Stimulated activated naive CD8-positive, alpha-beta T cell treated with anti-CD3 and anti-CD28 coated beads, Interleukin-15, Interleukin-2, amounts not matched to agents 100 ng/mL and 50 ng/mL, for 24 hours (primary cell): Measurements from ENCODE around the gene SLC25A22.

ENCODE experiments used
- H3K27ac Mint-ChIP-seq: one replicate; pipeline ENCODE4 v1.8.0; 2021; ENCODE audit warnings: mild to moderate bottlenecking, mixed read lengths
- H3K27me3 Mint-ChIP-seq: one replicate; pipeline ENCODE4 v1.8.0; 2021; ENCODE audit warnings: mixed read lengths
- H3K36me3 Mint-ChIP-seq: one replicate; pipeline ENCODE4 v1.8.0; 2021; ENCODE audit warnings: low read depth, mixed read lengths
- H3K4me1 Mint-ChIP-seq: one replicate; pipeline ENCODE4 v1.8.0; 2021; ENCODE audit warnings: low read depth, mixed read lengths
- H3K4me3 Mint-ChIP-seq: one replicate; pipeline ENCODE4 v1.8.0; 2021; ENCODE audit warnings: mild to moderate bottlenecking, mixed read lengths
- H3K9me3 Mint-ChIP-seq: one replicate; pipeline ENCODE4 v1.8.0; 2021; ENCODE audit warnings: mixed read lengths

Gene SLC25A22

DNA sequence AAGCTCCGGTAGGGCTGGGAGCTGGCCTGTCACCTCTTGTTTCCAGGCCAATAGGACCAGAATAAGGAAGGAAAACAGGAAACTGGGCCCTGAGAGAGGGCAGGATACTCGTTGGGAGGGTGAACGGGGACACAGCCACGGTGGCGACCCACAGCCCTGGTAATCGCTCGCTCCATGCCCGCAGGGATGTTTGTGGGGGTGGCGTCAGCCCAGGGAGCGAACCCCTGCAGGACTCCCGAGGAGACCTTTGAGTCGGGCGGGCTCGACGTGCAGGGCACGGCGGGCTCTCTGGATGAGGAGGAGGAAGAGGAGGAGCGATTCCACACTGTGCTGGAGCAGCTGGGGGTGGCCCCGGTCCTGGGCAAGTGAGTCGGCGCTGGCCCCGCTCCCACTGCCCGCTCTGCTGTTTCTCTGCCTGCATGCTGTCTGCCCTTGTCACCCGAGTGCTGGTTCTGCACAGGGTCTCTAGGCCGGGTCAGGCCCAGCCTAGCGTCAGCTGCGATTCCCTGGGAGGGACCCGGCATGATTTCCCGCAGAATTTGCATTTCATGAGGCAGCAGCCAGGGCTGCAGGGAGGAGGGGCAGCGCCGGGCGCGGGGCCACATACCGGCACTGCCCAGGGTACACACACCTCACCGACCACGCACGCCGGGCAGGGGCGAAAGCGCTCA, 31.2 kb upstream of the SLC25A22 start:
- Mint-ChIP-seq H3K4me3 (peak overlapping the region; percentile 43), H3K4me1 (peaks cover 39% of the 10 kb centered on the region), H3K36me3 (peaks cover 6% of the 10 kb centered on the region), H3K27ac (no peak overlapping the region), H3K9me3 (no peaks in the 10 kb centered on the region), H3K27me3 (peaks cover 31% of the 10 kb centered on the region)

DNA sequence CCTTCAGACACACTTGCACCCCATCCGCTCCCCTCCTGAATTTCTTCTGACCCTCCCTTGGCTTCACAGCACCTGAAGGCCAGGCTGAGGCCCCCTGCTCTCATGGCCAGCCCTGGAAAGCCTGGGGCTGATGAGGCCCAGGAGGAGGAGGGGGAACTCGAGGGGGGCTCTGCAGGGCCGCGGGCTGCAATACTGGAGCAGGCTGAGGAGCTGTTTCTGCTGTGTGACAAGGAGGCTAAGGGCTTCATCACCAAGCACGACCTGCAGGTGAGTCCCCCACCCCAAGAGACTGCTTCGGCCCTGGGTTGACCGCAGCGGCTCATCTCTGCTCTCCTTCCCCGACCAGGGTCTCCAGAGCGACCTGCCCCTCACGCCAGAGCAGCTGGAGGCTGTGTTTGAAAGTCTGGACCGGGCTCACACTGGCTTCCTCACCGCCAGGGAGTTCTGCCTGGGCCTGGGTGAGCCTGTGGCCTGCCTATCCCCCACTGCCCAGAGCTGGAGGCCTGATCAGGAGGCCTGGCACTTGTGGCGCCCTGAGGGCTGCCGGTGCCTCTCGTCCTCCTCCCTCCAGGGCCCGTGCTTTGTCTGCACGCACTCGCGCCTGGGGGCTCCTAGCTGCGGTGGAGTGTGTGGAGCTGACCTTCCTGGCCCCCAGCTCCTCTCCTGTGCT, 30.6 kb upstream of the SLC25A22 start:
- H3K9me3 Mint-ChIP-seq = no peaks in the 10 kb centered on the region
- H3K27me3 Mint-ChIP-seq = peaks cover 31% of the 10 kb centered on the region
- H3K4me3 Mint-ChIP-seq = peak overlapping the region; percentile 43
- peaks cover 32% of the 10 kb centered on the region for H3K4me1 Mint-ChIP-seq
- no peak overlapping the region for H3K27ac Mint-ChIP-seq
- H3K36me3 Mint-ChIP-seq = peaks cover 6% of the 10 kb centered on the region

DNA sequence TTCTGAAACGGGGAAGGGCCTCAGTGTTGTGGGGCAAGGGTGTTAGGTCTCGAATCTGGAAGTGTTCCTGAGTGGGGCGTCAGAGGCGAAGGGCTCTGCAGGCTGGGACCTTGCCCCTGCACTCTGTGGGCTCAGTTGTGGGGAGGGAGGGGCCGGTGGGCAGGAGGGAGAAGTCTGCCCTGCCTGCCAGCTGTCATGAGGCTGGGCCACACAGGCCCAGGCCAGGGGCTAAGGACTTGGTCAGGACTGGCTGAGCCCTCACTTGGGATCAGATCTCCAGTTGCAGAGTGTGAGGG, 29.8 kb upstream of the SLC25A22 start, which contains the start of gene CRACR2B:
Gene CRACR2B, plus strand, starts transcription at position 23 of the 296 bp plus-strand sequence. CDS start 689 bp downstream, outside the sequence.
- Mint-ChIP-seq H3K4me1 (peaks cover 30% of the 10 kb centered on the region), H3K4me3 (peak within 1 kb of the TSS; percentile 64), H3K27ac (peak within 1 kb of the TSS; percentile 11), H3K36me3 (peaks cover 6% of the 10 kb centered on the region), H3K9me3 (no peaks in the 10 kb centered on the region), H3K27me3 (peaks cover 31% of the 10 kb centered on the region)

DNA sequence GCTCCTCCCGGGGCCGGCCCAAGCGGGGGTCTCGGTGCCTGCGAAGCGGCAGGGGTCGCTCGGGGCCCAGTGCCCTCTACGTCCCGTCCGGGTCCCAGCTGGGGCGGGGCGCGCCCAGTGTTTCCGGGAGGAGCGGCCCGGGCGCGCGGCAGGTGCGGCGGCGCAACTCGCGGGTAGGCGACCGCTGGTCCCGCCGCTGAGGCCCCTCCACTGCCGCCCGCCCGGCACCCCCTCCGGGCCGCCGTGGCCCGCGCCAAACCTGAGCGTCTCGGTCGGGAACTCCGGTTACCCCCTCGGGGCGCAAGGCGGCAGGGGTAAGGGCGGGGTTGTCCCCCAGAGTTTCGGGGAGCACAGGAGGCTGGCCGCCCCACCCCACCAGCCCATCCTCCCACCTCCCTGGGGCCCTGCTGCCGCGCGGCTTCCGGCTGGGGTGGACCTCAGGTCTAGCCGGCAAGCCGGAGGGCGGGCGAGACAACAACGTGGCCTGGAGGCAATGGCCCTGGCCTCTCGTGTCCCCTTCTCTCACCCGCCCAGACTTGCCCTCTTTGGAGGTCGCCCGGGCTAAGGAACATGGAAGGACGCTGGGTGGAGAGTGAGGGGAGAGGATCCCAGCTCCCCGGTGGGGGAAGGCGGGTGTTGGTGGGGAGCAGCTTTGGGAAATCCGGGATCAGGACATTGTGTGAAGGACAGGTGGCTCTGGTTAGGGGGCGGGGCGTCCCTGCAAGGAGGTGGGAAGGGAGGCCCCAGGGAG, 29.2 kb upstream of the SLC25A22 start:
- H3K27ac Mint-ChIP-seq = peak overlapping the region; percentile 11
- H3K27me3 Mint-ChIP-seq = peaks cover 31% of the 10 kb centered on the region
- H3K36me3 Mint-ChIP-seq = peaks cover 6% of the 10 kb centered on the region
- H3K4me1 Mint-ChIP-seq = peaks cover 30% of the 10 kb centered on the region
- H3K4me3 Mint-ChIP-seq = peak overlapping the region; percentile 60
- H3K9me3 Mint-ChIP-seq = no peaks in the 10 kb centered on the region

DNA sequence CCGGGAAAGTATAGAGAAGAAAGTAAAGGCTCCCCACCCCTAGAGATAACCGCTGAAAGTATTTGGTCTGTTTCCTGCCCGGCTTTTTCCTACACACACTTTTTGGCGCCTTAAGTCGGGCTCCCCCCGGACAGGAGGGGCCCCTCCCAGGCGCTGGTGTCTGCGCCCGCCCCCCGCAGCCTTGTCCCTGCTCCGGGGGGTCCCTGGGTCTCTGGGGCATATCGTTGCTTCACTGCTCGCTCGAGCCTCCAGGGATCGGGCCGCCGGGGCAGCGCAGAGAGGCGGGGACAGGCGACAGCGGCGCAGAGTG, 28.7 kb upstream of the SLC25A22 start:
- Mint-ChIP-seq H3K4me1 (peaks cover 30% of the 10 kb centered on the region), H3K4me3 (peak overlapping the region; percentile 64), H3K36me3 (peaks cover 6% of the 10 kb centered on the region), H3K27me3 (peaks cover 29% of the 10 kb centered on the region), H3K9me3 (no peaks in the 10 kb centered on the region), H3K27ac (no peak overlapping the region)

DNA sequence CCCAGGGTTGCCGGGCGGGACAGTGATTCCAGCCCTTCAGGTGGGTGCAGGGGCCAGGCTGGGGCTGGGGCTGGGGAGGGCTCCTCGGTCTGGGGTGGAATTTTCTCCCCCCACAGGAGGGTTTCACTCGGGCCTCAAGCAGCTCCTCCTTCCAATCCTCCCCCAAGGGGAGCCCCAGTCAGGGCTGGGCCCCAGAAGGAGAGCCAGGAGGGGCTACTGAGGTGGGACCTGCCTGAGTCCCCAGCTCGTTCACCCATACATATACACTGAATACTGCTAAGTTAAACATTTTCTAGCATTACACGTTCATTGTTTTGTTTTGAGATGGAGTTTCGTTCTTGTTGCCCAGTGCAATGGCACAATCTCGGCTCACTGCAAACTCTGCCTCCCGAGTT, 28.1 kb upstream of the SLC25A22 start:
- Mint-ChIP-seq H3K4me3 (peak overlapping the region; percentile 64), H3K27ac (no peak overlapping the region), H3K9me3 (no peaks in the 10 kb centered on the region), H3K27me3 (peaks cover 25% of the 10 kb centered on the region), H3K36me3 (peaks cover 6% of the 10 kb centered on the region), H3K4me1 (peaks cover 29% of the 10 kb centered on the region)

DNA sequence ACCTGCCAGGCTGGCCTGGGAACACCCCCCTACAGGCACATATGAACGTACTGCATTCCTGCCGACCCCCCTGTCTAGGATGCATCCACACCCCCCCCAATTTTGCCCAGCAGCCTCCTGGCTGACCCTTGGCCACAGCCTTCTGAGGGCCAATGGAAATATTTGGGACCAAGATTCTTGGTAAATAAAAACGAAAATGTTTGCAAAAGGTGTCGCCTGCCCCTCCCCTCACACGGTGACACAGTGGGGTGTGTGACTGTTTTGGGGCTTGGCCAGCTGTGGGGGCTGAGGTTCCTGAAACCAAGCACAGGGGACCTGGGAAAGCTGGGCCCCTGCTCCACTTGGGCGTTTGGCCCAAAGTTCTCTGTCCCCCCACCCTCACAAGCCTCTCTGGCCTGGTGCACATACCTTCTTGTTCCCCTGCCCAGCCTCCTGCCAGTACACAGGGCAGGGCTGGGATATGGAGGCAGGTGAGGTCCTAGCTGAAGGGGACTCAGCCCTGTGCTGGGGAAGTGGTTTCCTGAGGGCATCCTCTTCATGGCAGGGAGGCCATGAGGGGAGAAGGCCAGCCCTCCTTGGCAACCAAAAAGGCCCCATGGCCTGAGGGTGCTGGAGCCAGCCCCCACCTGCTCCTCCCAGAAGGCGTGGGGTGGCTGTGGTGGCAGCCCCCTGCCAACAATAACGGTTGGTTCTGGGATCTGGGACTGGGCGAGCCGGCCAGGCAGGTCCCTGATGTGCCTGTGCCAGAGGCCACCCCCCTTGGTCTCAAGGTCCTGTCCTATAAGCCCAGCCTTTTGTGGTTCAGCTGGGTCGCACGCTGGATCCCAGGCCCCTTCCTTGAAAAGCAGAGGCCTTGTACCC, 27.5 kb upstream of the SLC25A22 start:
- peaks cover 23% of the 10 kb centered on the region for H3K27me3 Mint-ChIP-seq
- H3K4me3 Mint-ChIP-seq = no peak overlapping the region
- H3K36me3 Mint-ChIP-seq = peaks cover 6% of the 10 kb centered on the region
- peaks cover 32% of the 10 kb centered on the region for H3K4me1 Mint-ChIP-seq
- no peak overlapping the region for H3K27ac Mint-ChIP-seq
- no peaks in the 10 kb centered on the region for H3K9me3 Mint-ChIP-seq

DNA sequence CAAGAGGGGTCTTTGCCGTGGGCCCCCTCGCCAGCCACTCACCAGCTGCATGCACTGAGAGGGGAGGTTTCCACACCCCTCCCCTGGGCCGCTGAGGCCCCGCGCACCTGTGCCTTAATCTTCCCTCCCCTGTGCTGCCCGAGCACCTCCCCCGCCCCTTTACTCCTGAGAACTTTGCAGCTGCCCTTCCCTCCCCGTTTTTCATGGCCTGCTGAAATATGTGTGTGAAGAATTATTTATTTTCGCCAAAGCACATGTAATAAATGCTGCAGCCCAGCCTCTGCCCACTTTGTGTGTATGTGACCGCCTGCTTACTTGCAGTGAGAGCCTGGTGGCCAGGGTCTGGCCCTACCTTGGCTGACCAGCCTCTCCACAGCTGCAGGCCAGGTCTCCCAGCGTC, 26.9 kb upstream of the SLC25A22 start:
- Mint-ChIP-seq H3K4me3 (no peak overlapping the region), H3K27me3 (peaks cover 23% of the 10 kb centered on the region), H3K4me1 (peaks cover 35% of the 10 kb centered on the region), H3K36me3 (peaks cover 6% of the 10 kb centered on the region), H3K9me3 (no peaks in the 10 kb centered on the region), H3K27ac (no peak overlapping the region)

DNA sequence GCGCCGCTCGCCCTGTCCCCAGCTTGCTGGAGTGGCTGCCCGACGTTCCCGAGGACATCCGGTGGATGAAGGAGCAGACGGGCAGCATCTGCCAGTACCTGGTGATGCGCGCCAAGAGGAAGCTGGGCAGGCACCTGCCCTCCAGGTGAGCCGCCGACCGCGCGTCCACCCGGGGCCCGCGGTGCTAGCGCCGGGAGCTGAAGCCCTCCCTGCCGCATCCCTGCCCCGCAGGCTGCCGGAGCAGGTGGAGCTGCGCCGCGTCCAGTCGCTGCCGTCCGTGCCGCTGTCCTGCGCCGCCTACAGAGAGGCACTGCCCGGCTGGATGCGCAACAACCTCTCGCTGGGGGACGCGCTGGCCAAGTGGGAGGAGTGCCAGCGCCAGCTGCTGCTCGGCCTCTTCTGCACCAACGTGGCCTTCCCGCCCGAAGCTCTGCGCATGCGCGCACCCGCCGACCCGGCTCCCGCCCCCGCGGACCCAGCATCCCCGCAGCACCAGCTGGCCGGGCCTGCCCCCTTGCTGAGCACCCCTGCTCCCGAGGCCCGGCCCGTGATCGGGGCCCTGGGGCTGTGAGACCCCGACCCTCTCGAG, 26.3 kb upstream of the SLC25A22 start:
- H3K27me3 Mint-ChIP-seq = peaks cover 20% of the 10 kb centered on the region
- peaks cover 6% of the 10 kb centered on the region for H3K36me3 Mint-ChIP-seq
- H3K9me3 Mint-ChIP-seq = no peaks in the 10 kb centered on the region
- no peak overlapping the region for H3K27ac Mint-ChIP-seq
- H3K4me1 Mint-ChIP-seq = peaks cover 31% of the 10 kb centered on the region
- no peak overlapping the region for H3K4me3 Mint-ChIP-seq

DNA sequence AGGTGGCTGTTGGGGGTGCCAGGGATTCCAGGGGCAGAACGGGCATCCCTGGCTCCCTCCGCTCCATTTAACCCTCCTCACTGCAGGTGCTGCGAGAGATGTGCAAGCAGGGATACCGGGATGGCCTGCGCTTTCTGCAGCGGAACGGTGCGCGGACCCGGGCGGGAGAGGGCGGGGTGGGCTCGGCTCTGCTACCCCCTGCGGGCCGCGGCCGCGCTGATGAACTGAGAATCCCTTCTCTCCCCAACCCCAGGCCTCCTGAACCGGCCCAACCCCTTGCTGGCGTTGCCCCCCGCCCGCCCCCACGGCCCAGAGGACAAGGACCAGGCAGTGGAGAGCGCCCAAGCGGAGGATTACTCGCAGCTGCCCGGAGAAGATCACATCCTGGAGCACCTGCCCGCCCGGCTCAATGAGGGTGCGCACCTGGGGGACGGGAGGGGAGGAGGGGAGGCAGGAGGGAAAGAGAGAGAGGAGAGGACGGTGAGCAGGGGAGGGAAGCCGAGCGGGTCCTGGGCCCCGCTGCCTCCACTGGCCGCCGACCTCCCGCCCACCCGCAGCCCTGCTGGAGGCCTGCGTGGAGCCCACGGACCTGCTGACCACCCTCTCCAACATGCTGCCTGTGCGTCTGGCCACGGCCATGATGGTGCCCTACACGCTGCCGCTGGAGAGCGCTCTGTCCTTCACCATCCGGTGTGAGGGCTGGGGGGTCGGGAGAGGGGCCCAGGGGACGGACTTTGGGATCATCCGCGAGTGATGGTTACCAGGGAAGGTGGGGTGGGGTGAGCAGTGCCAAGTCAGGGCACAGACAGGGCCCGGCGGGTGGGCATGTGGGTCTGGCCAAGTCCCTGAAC, 25.6 kb upstream of the SLC25A22 start:
- Mint-ChIP-seq H3K4me1 (peaks cover 26% of the 10 kb centered on the region), H3K9me3 (no peaks in the 10 kb centered on the region), H3K36me3 (peaks cover 6% of the 10 kb centered on the region), H3K27me3 (peaks cover 12% of the 10 kb centered on the region), H3K4me3 (no peak overlapping the region), H3K27ac (no peak overlapping the region)

DNA sequence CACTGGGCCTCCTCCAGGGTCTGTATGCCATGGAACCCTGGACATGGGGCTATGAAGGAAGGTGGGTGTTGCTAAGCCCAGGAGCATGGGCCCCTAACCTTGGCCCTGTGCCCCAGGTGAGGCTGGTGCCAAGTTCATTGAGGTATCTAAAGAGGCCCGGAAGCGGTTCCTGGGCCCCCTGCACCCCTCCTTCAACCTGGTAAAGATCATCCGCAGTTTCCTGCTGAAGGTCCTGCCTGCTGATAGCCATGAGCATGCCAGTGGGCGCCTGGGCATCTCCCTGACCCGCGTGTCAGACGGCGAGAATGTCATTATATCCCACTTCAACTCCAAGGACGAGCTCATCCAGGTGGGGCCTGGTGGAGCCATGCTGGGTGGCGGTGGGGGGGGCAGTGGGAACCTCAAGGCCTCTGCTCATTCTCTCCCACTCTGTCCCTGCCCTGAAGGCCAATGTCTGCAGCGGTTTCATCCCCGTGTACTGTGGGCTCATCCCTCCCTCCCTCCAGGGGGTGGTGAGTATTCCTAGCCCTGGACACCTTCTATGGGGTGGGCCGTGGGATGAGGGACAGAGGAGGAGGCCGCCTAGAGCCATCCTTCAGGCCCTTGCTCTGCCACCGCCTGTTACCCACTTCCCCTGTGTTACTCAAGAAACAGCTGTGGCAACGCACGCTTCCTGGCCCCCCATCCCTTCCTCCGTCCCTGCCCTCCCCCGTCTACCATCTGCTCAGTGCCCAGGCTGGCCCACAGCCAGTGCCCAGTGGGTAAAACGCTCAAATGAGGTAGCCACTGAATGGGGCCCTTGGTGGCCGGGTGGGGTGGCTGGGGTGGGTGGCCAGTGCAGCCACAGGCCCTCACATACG, 23.7 kb upstream of the SLC25A22 start:
- no peaks in the 10 kb centered on the region for H3K27me3 Mint-ChIP-seq
- peaks cover 6% of the 10 kb centered on the region for H3K36me3 Mint-ChIP-seq
- H3K27ac Mint-ChIP-seq = no peak overlapping the region
- H3K4me3 Mint-ChIP-seq = no peak overlapping the region
- H3K4me1 Mint-ChIP-seq = peaks cover 17% of the 10 kb centered on the region
- no peaks in the 10 kb centered on the region for H3K9me3 Mint-ChIP-seq

DNA sequence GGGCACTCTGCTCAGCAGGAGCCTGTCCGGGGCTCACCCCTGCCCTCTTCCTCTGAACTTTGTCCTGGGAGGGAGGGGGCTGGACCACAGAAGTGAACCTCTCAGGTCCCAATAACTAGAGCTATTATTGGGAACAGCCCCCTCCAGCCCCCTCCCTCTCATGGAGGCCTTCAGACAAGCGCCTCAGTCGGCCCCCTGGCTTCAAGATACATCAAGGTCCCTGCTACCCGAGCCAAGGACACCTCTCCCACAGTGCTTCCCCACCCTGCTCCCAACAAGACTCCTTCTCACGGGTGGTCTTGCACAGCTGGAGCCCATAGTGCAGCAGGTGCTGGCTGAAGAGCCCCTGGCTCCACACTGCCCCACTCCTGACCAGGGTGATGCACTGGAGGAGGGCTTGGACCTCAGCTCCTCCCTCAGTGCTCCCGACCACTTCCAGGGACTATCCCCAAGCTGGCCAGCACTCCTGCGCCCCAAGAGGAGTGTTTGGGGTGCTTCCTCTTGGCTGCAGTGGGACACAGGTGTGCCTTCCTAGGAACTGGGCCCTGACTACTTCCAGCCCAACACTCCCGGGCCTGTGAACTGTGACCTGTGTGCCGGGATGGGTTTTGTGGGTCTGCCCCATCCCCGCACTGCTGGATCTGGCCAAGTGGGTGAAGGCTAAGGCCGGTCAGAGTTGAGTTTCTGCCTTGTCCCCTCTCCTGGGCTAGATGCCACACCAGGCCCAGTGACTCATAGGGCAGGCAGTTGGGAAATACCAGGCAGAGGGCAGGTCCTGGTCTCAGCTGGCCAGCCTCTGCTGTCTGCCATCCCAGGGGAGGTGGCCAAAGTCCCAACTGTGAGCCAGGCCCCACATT, 22.8 kb upstream of the SLC25A22 start:
- Mint-ChIP-seq H3K27ac (no peak overlapping the region), H3K4me3 (peak overlapping the region; percentile 78), H3K36me3 (peaks cover 6% of the 10 kb centered on the region), H3K9me3 (no peaks in the 10 kb centered on the region), H3K27me3 (no peaks in the 10 kb centered on the region), H3K4me1 (peaks cover 13% of the 10 kb centered on the region)
